ENCODE data around the gene GIT1.

GIT1 gene

GRCh38 chr17:29593591-29594518 is 4.4 kb upstream of the GIT1 start:
- DNase-seq (ENCODE audit: low read depth), result peak; percentile 42
- TF ChIP-seq CTCF (conservative IDR thresholded peaks at IDR 0.05; ENCODE audit: low read depth, low read length), result peak; percentile 45
- peak overlapping the region; percentile 62 for H3K4me3 ChIP-seq (ENCODE audit: low read depth, low read length)

- TF ChIP-seq CTCF (conservative IDR thresholded peaks at IDR 0.05; ENCODE audit: low read depth, low read length), result no peak
- DNase-seq (ENCODE audit: low read depth), result no peak
- H3K4me3 ChIP-seq (ENCODE audit: low read depth, low read length), result peak within 1 kb of the TSS; percentile 62
Measured at GRCh38 chr17:29592850-29593551, 3.6 kb upstream of the GIT1 start, which contains the start of gene ANKRD13B. TSS of gene ANKRD13B (plus strand) at chr17:29593132. CDS start at chr17:29593622, 490 bp downstream.

- peak; percentile 76 for DNase-seq (ENCODE audit: low read depth)
- peak overlapping the region; percentile 44 for H3K4me3 ChIP-seq (ENCODE audit: low read depth, low read length)
- peak; percentile 93 for TF ChIP-seq CTCF (conservative IDR thresholded peaks at IDR 0.05; ENCODE audit: low read depth, low read length)
Measured at GRCh38 chr17:29591737-29592608, 2.5 kb upstream of the GIT1 start.

GRCh38 chr17:29591146-29591736 is 1.8 kb upstream of the GIT1 start:
- DNase-seq (ENCODE audit: low read depth), result peak; percentile 47
- no peak for TF ChIP-seq CTCF (conservative IDR thresholded peaks at IDR 0.05; ENCODE audit: low read depth, low read length)
- H3K4me3 ChIP-seq (ENCODE audit: low read depth, low read length), result peak overlapping the region; percentile 44

- peak overlapping the region; percentile 44 for H3K4me3 ChIP-seq (ENCODE audit: low read depth, low read length)
- no peak for TF ChIP-seq CTCF (conservative IDR thresholded peaks at IDR 0.05; ENCODE audit: low read depth, low read length)
- DNase-seq (ENCODE audit: low read depth), result peak; percentile 48
Measured at GRCh38 chr17:29590411-29591145, 1.1 kb upstream of the GIT1 start.
